Activated CD4-positive, alpha-beta T cell treated with anti-CD3 and anti-CD28 coated beads, Interleukin-2, Interleukin-4, amounts not matched to agents 100 ng/mL and 50 ng/mL, durations not matched to agents 16 hours and 8 hours (primary cell): ENCODE data around the gene KDM4E.

Source experiments
- DNase-seq: peaks from one replicate; pipeline ENCODE4 v3.0.0-alpha.2; 2020; ENCODE audit warnings: low spot score

The KDM4E gene

DNA sequence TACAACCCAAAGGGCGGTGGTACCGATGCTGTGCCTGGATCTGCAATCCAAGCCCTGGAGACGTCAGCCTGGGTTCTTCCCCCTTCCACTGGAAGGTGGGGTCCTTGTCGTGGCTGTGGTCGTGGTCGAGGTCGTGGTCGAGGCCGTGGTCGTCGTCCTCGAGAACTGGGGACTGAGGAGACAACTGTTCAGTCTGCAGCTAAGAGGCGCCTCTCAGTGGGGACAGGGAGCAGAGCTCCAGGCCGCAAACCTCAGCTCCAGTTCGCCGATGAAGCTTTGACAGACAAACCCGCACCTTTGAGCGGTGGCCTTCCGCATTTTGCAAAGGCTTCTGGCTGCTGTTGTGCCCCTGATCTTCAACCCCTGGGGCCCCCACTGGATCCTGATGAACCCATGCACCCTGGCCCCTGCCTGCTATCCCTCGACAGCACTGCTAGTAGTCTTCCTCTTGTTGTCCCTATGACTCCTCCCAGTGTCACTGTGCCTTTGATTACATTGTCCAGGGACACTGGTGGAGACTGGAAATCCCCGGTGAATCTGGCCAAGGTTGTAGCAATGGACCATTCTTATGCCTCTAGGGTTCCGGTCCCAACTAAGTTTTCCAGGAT, 25.6 kb downstream of the KDM4E start:
- DNase-seq, result no peak

- no peak for DNase-seq
Measured at GRCh38 chr11:95054356-95054755, 29.3 kb downstream of the KDM4E start.

DNA sequence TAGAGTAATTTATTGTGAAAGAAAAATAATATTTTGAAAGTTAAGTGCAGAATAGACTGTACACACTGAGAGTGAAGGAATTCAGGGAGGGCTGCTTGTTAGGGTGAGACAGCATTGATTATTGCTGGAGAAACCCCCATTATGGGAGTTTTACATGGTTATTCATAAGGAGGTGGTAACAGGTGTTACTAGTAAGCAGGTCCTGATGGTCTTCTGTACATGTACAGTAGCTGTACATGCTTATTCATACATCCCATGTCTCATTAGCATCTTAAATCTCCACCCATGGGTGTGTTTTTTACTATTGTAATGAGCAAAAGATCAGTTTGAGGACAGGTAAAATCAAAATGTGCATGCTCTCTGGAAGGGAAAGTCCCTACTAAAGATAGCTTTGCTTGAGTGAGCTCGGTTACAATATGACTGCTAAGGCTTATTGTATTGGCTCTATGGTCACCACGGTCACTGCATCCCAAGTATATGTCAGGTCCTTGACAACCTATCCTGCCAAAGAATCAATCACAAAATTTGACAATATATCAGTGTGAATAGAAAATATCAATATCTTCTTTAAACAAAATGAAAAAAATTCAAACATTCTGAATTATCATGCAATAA, 30.3 kb downstream of the KDM4E start:
- no peak for DNase-seq

GRCh38 chr11:95057959-95058358, 32.9 kb downstream of the KDM4E start:
- no peak for DNase-seq

DNA sequence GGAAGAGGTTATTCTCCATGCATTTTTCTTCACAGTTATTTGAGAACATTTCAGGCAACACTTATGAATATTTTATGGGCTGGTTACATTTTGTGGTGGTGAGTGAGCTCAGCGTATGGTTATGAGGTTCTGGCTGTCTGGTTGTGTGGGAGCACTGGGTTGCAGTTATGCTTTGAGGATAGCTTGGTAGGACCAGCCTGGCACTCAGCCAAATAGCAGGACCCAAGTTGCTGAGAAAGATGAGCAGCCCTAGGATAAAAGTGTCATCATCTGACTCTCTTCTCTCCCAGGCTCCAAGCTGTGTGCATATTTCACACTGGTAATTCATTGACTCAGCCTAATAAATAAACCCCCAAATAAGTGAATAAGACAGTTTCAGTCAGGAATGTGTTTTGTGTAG, 33.6 kb downstream of the KDM4E start:
- DNase-seq, result no peak

- no peak for DNase-seq
Measured at GRCh38 chr11:95059046-95059445, 34.0 kb downstream of the KDM4E start.

DNA sequence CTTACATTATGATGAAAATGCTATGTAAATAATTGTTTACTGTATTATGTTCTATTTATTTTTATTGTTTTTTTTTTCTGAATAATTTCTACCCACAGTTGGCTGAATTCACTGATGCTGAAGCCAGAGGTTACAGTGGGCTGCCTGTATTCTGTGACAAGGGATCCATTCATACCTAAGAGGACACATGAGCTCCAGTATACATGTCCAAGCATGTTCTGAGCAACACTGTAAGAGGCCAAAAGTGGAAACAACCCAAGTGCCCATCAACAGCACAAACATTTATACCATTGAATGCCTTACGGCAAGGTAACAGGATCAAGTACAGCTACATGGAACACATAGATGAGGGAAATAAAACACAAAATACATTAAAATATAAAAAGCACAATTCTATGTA, 40.3 kb downstream of the KDM4E start:
- DNase-seq, result no peak

DNA sequence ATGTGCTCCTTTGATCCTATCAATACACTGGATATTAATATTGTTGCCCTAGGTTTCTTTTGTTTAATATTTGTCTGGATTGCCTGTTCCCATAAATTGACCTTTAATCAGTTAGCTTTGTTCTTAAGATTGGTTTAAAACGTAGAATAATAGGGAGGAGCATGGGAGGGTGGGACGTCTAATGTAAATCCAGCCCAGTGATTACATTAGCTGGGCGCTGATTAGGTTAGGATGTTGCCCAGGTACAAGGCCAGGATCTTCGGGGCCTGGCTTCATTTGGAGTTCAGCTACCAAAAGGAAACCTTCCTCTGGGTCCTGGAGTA, 41.6 kb downstream of the KDM4E start, which contains the start of gene SRSF8:
SRSF8 (plus strand) TSS at position 204 of the 323 bp plus-strand sequence. CDS start 308 bp downstream, outside the sequence.
- no peak for DNase-seq

DNA sequence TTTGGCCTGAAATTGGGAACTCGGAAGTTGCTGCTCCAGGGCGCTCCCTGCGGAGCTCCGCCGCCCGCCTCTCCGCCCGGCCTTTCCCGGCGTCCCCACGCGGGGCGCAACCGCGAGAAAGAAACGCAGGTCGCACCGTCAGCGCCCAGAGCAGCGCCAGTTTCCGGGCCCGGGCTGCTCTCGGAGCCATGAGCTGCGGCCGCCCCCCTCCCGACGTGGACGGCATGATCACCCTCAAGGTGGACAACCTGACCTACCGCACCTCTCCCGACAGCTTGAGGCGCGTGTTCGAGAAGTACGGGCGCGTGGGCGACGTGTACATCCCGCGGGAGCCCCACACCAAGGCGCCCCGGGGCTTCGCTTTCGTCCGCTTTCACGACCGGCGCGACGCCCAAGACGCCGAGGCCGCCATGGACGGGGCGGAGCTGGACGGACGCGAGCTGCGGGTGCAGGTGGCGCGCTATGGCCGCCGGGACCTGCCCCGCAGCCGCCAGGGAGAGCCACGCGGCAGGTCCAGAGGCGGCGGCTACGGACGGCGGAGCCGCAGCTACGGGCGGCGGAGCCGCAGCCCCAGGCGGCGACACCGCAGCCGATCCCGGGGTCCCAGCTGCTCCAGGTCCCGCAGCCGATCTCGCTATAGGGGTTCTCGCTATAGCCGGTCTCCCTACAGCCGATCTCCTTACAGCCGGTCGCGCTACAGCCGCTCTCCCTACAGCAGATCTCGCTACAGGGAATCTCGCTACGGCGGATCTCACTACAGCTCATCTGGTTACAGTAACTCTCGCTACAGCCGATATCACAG, 42.2 kb downstream of the KDM4E start:
- DNase-seq, result peak; percentile 76

- no peak for DNase-seq
Measured at GRCh38 chr11:95067841-95068219, 42.8 kb downstream of the KDM4E start.

DNA sequence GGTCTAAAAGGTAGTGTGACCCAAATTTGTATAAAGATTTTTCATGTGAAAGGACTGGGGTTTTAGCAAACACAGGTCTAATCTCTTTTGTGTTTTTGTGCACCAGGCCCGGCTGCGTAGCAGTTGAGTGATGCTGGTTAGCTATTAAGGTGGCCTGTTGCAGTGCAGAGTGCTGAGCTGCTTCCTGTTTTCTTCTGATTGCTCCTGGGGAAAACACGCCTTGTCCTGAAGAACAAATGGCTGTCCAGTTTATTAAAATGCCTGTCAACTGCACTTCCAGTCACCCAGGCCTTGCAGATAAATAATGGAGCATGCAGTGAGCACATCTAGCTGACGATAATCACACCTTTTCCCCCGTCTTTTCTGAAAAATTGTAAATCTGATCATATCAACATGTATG, 43.5 kb downstream of the KDM4E start:
- DNase-seq, result peak; percentile 92

DNA sequence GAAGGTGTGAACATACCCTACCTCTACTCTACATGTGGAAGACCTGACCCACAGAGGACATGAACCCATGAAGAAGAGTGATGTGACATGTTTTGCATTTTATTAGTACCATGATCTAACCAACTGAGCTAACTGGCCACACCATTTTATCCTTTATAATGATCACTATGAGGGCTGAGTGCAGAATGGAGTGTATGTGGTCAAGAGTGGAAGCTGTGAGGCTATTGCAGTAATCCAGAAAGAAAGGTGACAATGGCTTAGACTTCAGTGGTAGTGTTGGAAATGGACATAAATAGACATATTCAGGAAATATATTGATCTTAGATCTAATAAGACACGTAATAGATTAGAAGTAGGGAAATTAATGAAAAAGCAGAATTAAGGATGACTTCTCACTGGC, 45.4 kb downstream of the KDM4E start:
- no peak for DNase-seq

DNA sequence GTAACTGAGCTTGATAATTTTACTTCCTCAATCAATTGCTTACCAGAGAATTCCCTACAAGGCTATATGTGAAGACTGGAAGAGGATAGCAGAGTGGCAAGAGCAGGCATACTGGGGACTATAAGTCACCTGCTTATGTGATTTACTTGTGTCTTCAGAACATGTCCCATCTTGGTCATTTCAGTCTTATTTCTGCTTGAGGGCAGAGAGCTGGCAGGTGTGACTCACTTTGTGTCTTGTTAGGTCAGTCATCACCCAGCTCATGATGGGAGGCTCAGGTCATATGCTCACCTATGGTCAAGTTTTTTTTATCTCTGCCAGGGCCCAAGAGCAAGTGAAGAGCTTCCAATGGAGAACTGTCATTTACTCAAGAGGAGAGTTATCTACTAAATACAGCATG, 47.9 kb downstream of the KDM4E start:
- DNase-seq, result no peak

DNA sequence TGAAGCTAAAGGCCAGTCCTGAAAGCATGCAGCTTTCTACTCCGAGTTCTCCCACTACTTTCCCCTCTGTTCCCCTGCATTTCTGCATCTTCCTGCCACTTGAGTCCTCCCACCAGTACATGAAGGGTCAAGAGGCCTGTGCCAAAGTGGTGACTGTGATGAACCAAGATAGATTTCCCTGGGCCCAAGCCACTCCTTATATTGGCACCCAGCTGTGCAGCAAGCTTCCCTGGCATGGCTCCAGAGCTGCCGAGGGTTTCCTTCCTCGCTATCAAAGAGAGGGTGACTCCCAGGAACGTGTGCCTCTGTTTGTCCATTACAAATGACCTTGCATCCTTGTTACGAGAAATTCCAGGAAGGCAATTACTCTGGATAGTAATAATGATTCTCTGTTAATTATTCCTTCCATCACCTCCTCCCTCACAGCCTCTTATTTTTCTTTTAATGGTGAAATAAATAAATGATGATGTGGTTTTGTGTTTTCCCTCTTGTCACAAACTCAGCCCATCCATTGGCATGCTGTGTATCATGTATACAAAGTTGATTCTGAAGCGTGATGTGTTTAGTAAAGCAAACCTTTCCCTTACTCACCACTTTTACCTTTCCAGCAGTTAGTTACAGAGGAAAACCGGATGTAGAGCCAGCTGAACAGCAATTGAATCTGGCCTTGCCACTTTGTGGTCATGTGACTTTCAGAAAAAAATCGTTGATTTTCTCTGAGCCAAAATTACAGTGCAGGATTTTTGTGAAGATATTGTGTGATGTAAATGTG, 49.9 kb downstream of the KDM4E start:
- DNase-seq, result no peak

- DNase-seq, result no peak
Measured at GRCh38 chr11:95076416-95076815, 51.4 kb downstream of the KDM4E start.

DNA sequence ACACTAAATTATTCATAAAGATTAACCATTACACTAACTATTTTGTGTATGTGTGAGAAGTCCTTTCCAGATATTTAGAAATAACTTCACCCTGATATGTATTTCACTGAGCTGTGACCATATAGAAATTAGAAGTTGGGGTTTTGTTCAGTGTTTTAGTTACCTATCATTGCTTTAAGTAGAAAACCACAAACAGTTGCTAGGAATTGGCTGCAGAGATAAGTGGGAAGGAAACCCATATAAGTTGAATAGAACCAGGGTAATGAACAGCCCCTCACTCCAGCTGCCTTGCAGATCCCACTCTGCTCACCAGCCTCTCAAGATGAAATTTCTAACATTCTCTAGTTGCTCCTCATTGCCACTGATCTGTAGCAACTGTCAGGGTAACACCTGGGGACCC, 51.9 kb downstream of the KDM4E start:
- DNase-seq, result no peak
